ENCODE data around the gene HTR6. TPM values are rescaled to one million over a fixed set of nuclear protein-coding genes. Genes with fewer than 3 reads are reported as not detected.
"Not testable (repeated sequence)": the region's sequence is repeated elsewhere in the genome, so short reads cannot be mapped to it uniquely, and the experiment has no call there.

Gene HTR6
- total and polyA plus RNA-seq, 8 donors, result 0.09 TPM; not detected in 7

DNA sequence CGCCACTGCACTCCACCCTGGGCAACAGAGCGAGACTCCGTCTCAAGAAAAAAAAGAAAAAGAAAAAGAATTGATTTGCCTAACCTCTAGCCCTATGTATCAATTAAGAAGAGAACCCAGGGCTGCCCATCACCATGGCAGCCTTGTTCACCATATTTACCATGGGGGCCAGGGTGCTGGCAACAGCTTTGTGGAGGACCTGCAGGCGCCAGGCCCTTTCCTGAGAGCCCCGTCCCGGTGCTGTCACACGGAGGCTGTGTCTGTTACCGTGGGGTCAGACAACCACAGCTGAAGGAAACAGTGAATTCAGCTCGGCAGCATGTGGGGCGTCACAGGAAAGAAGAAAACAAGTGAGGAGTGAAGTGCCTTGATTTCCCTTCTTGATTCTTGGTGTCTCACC is 27.1 kb upstream of the HTR6 start:
- Histone ChIP-seq H3K9me3 (no peaks in the 10 kb centered on the region), H3K27me3 (peaks cover 0 to 32% of the 10 kb centered on the region in 2 donors), H3K27ac (no peak overlapping the region), H3K4me1 (no peaks in the 10 kb centered on the region), H3K4me3 (no peak overlapping the region), H3K36me3 (no peaks in the 10 kb centered on the region)
- TF ChIP-seq, protein P1, sequence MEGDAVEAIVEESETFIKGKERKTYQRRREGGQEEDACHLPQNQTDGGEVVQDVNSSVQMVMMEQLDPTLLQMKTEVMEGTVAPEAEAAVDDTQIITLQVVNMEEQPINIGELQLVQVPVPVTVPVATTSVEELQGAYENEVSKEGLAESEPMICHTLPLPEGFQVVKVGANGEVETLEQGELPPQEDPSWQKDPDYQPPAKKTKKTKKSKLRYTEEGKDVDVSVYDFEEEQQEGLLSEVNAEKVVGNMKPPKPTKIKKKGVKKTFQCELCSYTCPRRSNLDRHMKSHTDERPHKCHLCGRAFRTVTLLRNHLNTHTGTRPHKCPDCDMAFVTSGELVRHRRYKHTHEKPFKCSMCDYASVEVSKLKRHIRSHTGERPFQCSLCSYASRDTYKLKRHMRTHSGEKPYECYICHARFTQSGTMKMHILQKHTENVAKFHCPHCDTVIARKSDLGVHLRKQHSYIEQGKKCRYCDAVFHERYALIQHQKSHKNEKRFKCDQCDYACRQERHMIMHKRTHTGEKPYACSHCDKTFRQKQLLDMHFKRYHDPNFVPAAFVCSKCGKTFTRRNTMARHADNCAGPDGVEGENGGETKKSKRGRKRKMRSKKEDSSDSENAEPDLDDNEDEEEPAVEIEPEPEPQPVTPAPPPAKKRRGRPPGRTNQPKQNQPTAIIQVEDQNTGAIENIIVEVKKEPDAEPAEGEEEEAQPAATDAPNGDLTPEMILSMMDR (IDR thresholded peaks at IDR 0.05), result no peak
- intact Hi-C loops (cut with DNase I), result no loop called here
- ATAC-seq (no peak), DNase-seq (no peak)

DNA sequence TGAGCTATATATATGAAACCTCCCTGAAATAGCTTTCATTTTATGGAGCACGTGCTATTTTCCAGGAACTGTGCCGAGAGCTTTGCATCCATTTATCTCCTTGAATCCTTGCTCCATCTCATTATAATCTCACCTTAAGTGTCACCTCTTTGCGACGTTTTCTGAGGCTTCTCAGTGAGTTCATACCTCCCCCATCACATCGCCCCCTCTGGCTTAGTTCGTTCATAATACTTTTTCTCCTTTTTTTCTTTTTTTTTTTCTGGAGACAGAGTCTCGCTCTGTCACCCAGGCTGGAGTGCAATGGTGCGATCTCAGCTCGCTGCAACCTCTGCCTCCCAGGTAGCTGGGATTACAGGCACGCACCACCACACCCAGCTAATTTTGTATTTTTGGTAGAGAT is 25.4 kb upstream of the HTR6 start:
- intact Hi-C loops (cut with DNase I); DNase-seq; ATAC-seq: not testable (repeated sequence)

DNA sequence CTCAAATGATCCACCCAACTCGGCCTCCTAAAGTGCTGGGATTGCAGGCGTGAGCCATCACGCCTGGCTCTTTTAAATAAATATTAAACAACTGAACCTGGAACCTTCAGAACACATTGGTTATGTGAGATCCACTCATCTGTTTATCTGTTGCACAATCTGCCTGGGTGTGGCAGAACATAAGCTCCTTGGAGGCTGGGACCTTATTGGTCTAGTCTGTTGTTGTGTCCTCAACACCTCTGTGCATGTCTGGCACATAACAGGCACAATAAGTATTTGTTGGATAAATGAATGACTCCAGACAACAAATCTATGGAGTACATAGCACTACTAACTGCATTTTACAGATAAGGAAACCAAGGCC is 24.7 kb upstream of the HTR6 start:
- no peak for ATAC-seq
- Histone ChIP-seq H3K4me1 (peaks cover 0 to 14% of the 10 kb centered on the region in 2 donors), H3K27me3 (peaks cover 2 to 52% of the 10 kb centered on the region in 2 donors), H3K4me3 (no peak overlapping the region), H3K27ac (no peak overlapping the region), H3K9me3 (no peaks in the 10 kb centered on the region), H3K36me3 (no peaks in the 10 kb centered on the region)
- intact Hi-C loops (cut with DNase I), result loop anchor here in 1 of 2 donors (10.0 kb wide), 1 partner anchor 145 kb away; no protein-coding TSS in a partner anchor
- TF ChIP-seq, protein P1 (IDR thresholded peaks at IDR 0.05), result no peak
- DNase-seq, result no peak

More for the DNA sequence above, 25.4 kb upstream of the HTR6 start:
- not testable (repeated sequence) for H3K9me3 ChIP-seq, H3K36me3 ChIP-seq, H3K27ac ChIP-seq, H3K4me3 ChIP-seq, H3K4me1 ChIP-seq
- peaks cover 0 to 45% of the 10 kb centered on the region in 2 donors for H3K27me3 ChIP-seq

DNA sequence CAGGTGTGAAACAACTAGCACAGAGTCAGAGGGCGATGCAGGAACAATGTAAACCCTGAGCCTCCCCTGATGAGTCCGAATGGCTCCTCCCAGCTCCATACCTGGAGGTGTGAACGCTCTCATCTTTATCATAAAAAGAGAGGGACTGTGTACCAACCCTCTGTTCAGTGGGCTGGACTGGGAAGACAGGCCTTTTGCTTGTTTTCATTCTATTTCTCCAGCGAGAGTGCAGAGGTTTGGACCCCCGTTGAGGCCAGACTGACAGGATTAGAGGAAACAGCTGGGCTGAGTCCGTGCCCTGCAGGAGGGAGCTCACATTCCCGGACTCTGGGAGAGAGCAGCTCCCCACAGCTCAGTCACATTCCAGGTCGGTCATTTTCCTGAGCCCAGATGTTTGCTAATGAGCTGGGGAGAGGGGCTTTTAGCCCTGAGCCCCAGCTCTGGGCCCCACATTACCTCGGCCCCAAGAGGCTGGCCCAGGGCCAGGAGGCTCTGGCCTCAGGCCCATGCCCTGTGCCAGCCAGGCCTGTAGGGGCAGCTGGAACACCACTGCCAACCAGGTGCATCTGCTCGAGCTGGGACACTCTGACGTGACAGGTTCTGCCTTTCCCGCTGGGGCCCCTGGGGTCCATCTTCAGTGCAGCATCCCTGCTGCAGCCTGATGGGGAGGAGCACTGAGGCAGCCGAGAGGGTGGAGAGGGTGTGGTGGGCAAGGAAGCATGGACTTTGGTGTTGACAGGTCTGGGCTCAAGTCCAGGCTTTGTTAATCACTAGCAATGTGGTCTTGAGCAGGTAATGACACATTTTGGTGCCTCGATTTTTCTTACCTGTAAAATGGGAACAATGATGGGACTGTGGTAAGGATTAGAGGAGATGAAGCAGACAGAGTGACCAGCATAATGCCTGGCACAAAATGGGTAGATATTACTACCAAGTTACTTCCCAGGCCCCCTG is 24.0 kb upstream of the HTR6 start:
- Histone ChIP-seq H3K36me3 (no peaks in the 10 kb centered on the region), H3K27ac (no peak overlapping the region), H3K27me3 (peaks cover 6 to 58% of the 10 kb centered on the region in 2 donors), H3K4me1 (peaks cover 0 to 21% of the 10 kb centered on the region in 2 donors), H3K9me3 (no peaks in the 10 kb centered on the region), H3K4me3 (no peak overlapping the region)
- DNase-seq, result no peak
- ATAC-seq, result no peak
- intact Hi-C loops (cut with DNase I), result loop anchor here in 1 of 2 donors (10.0 kb wide), 1 partner anchor 146 kb away; no protein-coding TSS in a partner anchor
- TF ChIP-seq, protein P1 (IDR thresholded peaks at IDR 0.05), result no peak

DNA sequence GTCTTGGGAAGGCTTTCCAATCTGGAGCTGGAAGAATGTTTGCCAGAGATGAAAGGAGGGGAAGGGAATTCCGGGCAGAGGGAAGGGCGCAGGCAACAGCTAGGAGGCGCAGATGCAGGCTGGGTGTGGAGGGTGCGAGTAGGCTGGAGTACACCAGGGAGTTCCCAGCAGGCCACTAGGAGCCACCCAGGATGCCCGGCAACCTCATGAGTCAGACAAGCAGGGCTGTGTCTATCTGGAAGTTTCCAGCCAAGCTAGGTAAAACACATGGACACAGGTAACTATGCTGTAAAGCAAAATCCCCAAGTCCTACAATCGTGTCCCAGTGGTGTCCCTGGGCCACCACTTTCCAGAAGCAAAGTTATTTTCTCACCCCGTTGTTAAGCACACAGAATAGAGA is 21.6 kb upstream of the HTR6 start:
- Histone ChIP-seq H3K4me1 (peaks cover 0 to 37% of the 10 kb centered on the region in 2 donors), H3K4me3 (no peak overlapping the region), H3K27me3 (peaks cover 6 to 78% of the 10 kb centered on the region in 2 donors), H3K9me3 (no peaks in the 10 kb centered on the region), H3K27ac (peak overlapping the region; percentile 67 to 86), H3K36me3 (no peaks in the 10 kb centered on the region)
- TF ChIP-seq, protein P1 (IDR thresholded peaks at IDR 0.05), result no peak
- ATAC-seq, result peak; percentile 51
- intact Hi-C loops (cut with DNase I), result loop anchor here in 1 of 2 donors (10.0 kb wide), 1 partner anchor 148 kb away; no protein-coding TSS in a partner anchor
- no peak for DNase-seq

Measured in left lung (tissue), 10 donors.